Cardiac septum (tissue), 1 donor: ENCODE data around the gene NRP2. TPM values are rescaled to one million over a fixed set of nuclear protein-coding genes. Genes with fewer than 3 reads are reported as not detected.

ENCODE experiments used
- DNase-seq: peaks from one replicate; pipeline ENCODE4 v3.0.0-alpha.2; 2020; ENCODE audit warnings: low spot score
- intact Hi-C: fragments of 100-400 bp; cut with DNase I; formaldehyde crosslinking; loops from one replicate; pipeline ENCODE4 v1.14.0; 2022
- total RNA-seq: library from RNA; stranded (reverse); fragmentation: NEBNext Ultra II Directional; extraction: Animal tissue kit (Norgen Biotek cat#: 25700); gene quantifications from one replicate; pipeline ENCODE4 v1.2.1, GENCODE V29; 2021
- donor health status: DM: no; HTN: no; CAD: no.

Gene NRP2
- total RNA-seq, 1 donor from 2014 or later: 11.7 TPM

DNA sequence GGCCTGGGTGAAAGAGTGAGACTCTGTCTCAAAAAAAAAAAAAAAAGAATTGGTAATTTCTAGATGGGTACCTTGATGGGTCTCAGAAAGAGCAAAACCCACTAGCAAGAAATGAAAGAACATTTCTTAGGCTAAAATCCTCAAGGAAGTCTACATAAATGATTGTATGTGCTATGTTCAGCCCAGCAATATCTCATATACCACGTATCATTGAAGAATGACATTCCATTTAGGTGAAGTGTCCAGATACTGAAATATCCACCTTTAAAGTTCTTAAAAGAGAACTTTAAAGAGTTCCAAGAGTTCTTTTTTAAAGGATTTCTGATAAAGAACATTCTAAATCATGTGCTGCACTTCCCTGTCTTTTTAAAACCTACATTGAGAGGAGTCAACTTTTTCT, 19.2 kb downstream of the NRP2 start:
- DNase-seq: no peak
- intact Hi-C loops: loop anchor here (5.0 to 10.0 kb wide), 2 partner anchors 56 to 1377 kb away; no protein-coding TSS in a partner anchor

GRCh38 chr2:205702576-205702975, 20.3 kb downstream of the NRP2 start:
- no peak for DNase-seq
- intact Hi-C loops: loop anchor here (5.0 to 10.0 kb wide), 2 partner anchors 55 to 1378 kb away; no protein-coding TSS in a partner anchor

- no peak for DNase-seq
- intact Hi-C loops: loop anchor here (5.0 to 10.0 kb wide), 2 partner anchors 54 to 1379 kb away; no protein-coding TSS in a partner anchor
Observed at GRCh38 chr2:205703471-205704126, 21.3 kb downstream of the NRP2 start.

GRCh38 chr2:205704127-205704741, 21.9 kb downstream of the NRP2 start:
- intact Hi-C loops: loop anchor here (5.0 to 10.0 kb wide), 2 partner anchors 53 to 1379 kb away; no protein-coding TSS in a partner anchor
- DNase-seq: no peak

DNA sequence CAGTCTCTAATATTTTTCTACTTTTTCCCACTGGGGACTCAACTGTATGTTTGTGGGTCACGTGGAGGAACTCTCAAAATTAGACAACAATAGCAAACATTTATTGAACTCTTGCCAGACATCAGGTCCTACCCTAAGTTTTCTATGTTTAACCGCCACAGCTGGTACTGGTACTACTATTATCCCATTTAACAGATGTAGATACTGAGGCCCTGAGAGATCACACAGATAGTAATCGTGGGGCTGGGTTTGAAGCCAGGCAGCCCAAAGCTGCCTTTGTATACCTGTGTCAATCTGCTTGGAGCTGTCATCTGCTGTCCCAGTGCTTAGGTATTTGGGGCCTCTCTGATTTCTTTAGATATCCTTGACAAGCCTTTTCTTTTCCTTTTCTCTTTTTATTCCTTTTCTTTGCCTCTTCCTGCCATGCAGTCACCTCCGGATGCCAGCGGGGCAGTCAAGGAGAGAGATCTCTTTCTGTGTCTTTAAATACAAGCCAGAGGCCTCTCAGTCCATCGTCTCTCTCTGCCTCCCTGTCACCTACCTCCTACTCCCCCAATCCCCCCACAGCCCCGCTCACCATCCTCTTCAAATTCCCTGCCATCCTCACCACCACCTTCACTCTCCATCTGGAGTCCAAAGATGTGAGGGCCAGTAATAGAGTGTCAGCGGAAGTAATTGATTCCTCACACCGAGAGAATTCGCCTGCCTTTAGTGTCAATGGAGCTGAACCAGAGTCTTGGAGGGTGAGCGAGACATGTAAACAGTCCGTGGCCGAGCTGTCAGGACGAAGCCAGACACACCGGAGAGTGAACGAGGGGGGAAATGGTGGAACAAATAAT, 23.4 kb downstream of the NRP2 start:
- intact Hi-C loops: loop anchor here (2.0 to 10.0 kb wide), 2 partner anchors 21 to 1381 kb away; no protein-coding TSS in a partner anchor
- DNase-seq: no peak

DNA sequence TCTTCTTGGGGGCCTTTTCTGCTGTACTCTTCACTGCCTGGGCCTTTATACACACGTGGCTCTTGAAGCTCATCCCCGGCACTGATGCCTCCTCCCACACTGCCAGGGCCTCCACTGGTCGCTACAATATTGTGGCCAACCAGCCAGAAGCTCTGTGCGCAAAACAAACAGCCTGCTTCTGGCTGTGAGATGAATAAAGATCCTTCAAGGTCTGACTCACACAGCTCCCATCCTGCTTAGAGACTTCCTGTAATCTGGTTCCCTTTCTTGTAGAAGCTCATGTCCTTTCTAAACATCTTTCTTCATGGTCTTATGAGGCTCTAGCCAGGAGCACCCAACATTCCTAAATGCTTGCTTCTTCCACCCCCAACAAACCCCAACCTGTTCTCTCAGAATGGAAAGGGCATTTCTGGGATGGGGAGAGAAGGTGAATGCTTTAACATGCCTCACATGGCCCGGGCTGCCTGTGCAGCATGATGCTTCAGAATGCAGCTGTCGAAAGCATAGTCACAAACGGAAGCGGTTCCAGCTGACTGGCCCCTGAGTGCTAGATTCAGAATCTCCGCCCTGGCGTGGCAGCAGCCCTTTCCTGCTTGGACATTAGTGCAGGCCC, 24.6 kb downstream of the NRP2 start:
- intact Hi-C loops: loop anchor here (2.0 to 10.0 kb wide), 2 partner anchors 22 to 1382 kb away; no protein-coding TSS in a partner anchor

DNA sequence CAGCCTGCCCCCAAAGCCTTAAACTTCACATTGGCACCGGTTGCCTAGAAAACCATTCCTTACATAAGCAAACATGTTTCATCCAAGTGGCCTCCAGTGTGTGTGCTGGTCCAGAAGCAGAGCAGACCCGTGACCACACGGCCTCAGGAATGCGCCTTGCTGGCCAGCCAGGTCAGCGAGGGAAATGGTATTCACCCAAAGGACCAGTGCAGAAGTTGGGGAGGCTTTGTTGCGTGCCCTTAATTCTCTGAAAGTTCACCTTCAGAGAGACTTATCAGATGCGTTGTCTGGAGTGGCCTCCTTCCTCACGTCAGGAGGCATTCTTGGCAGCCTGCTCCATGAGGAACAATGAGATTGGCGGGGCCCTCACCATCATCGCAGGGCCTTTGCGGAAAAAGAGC, 25.9 kb downstream of the NRP2 start:
- intact Hi-C loops: loop anchor here (10.0 kb wide), 1 partner anchor 1383 kb away; no protein-coding TSS in a partner anchor
- no peak for DNase-seq

More for the DNA sequence above, 24.6 kb downstream of the NRP2 start:
- DNase-seq: no peak

DNA sequence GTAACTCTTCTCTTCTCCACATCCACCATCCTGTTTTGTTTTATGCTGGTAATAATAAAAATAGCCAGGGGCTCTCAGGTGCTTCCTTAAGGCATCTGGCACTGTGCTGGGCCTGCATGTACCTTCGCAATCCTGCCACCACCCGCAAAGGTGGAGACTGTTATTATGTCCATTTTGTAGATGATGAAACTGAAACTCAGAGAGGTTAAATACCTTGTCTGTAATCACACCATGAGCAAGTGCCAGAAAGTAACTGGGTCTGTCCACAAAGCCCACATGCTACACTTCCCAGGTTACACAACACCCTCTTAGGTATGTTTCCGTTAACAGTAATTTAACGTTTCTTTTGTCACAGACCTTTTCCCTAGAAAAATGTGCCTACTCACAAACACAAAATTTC, 27.0 kb downstream of the NRP2 start:
- no peak for DNase-seq
- intact Hi-C loops: loop anchor here (10.0 kb wide), 1 partner anchor 1385 kb away; no protein-coding TSS in a partner anchor

DNA sequence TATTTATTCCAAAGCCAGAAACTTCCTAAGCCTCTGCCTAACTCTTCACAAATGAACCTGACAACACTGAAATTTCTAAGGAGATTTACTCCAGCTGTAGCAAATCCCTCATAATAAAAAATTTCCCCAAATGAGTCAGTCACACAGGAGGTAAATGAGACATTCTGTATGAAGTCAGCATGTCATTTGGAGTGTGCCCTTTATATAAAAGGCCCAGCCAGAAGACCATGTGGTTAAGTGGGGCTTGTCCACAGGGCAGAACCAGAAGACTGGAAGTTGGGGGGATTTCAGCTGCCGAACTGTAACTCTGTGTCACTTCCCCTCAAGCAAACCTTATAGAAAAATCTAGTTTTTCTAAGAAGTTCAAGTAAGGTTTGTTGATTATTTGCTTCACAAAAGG, 30.2 kb downstream of the NRP2 start:
- intact Hi-C loops: no loop called here
- DNase-seq: no peak

- no peak for DNase-seq
- intact Hi-C loops: no loop called here
Observed at GRCh38 chr2:205713086-205713485, 30.8 kb downstream of the NRP2 start.

- DNase-seq: no peak
- intact Hi-C loops: no loop called here
Observed at GRCh38 chr2:205714058-205714776, 31.9 kb downstream of the NRP2 start.

DNA sequence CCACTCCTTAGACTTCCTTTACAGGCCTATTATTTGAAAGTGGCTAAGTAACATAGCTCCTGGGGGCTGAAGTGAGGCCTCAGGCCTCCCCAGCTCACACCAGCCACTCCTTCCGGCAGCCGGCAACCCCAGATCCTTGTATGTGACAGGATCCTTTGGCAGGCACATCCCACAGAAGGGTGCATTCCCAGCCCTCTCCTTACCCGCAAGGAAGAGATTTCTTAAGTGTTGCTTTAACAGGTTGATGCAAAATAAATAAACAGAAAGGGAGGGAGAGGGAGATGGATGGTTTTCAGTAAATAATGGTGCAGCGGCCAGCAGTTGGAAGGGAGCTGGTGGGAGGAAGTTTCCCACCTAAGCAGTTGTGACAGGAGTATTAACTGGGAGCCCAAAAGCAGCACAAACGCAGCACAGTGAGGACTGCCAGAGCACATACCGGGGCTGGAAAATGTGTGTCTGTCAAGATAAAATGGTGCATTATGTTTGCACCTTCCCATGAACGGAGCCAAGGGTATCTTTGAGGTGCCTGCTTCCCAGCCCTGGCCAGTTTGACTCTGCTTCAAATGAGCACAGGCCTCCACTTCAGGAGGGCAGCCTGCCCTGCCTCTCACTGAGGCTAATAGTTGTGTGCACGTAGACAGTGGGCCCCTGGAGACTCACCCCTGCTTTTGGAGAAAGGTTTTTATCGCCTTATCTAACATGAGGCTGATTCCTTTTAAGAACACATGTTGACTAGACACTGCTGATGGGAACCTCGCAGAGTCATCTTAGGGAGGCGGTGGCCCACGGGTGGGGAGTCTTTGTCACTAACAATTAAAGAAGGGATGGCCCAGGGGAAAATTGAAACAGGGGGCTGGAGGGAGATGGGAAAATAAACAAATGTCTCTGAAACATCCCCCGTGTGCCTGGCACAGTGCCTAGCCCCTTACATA, 32.8 kb downstream of the NRP2 start:
- intact Hi-C loops: no loop called here
- DNase-seq: no peak

GRCh38 chr2:205715831-205716525, 33.7 kb downstream of the NRP2 start:
- no peak for DNase-seq
- intact Hi-C loops: no loop called here

DNA sequence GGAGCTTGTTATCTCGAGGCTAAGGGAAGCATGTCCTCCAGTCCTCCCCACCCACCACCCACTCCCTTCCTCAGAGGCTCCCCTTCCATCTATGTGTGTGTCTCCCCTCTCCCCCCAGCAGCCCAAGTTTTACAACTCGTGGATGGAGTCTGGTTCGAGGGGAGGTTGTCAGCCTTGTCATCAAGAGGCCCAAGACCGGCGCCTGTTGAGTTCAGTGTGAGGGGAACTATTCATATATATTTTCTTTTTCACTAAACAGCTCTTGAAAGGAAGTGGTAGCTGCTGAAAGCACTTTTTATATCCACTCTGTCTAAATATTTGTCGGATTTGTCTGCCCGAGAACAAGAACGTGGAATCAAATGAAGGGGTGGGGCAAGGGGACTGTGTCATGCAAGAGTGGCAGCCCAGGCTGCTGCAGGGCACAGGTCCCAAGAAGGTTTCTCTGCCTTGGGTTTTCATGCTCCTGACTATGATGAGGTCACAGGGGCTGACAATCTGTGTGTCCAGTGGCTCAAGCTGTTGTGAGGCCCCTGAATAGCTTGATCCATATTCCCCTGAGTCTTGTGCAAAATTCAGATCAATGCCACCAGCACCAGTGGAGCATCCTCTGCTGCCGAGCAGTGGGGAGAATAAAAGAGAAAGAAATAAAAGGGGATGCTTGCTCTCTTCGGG, 35.0 kb downstream of the NRP2 start:
- no peak for DNase-seq
- intact Hi-C loops: no loop called here

DNA sequence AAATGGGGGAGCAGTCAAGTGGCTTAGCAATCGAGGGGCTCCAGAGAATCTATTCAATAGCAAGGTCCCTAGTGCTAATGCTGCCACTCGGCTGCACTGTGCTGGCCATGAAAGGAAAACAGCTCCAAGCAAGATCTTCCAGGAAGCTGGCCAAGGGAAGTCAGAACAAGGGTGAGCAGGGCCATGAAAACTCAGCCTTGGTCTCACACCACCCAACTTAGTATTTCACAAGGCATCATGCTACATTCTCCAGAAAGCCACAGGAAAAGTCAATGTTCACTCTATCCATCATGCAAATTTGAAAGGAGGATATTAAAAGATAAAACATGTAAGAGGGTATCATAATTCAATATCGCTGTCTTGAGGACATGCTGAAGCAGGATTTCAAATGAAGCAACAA, 35.7 kb downstream of the NRP2 start:
- intact Hi-C loops: no loop called here

DNA sequence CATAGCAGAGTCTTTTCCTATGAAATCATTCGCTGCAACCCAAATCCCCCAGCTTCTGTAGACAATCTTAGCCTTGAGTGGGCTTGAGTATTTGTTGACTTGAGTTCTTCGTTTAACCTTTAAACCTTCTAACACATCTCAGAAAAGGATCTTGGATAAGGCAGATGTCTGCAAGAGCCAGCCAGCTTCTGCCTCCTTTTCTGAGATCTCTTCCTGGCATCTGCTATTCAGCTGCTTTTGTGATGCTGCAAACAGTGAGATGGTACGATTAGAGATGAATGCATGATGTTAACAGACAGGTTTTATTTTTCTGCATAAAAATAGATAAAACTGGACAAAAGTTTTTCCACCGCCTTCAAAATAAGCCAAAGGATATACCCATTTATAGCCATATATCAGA, 37.5 kb downstream of the NRP2 start:
- no peak for DNase-seq
- intact Hi-C loops: no loop called here

More for the DNA sequence above, 35.7 kb downstream of the NRP2 start:
- DNase-seq: no peak

GRCh38 chr2:205720451-205720902, 38.2 kb downstream of the NRP2 start:
- intact Hi-C loops: no loop called here
- no peak for DNase-seq
